ENCODE data around the gene MBTD1. TPM values are rescaled to one million over a fixed set of nuclear protein-coding genes. Genes with fewer than 3 reads are reported as not detected.
A peak's percentile ranks its signal among the peaks of the same experiment; 100 is the strongest.
"Not testable (repeated sequence)": the region's sequence is repeated elsewhere in the genome, so short reads cannot be mapped to it uniquely, and the experiment has no call there.

The MBTD1 gene
- total RNA-seq, 1 experiment from 2014 or later: 2.6 TPM

DNA sequence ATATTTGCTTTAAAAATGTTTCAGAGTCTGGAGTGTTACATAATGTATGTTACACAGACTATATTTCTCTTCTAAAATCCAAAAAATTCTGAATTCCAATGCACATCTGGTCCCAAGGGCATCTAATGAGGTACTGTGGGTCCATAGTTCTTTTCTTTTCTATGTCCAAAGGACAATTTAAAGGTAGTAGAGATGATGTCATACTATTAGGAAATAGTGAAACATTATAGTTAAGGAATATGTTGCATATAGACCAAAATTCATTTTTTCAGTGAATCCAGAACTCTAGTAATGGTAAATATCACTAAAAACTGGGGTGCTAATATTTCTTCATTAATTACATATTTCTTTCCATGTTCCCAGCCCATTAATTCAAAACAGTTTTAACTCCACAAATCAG lies 70.7 kb downstream of the MBTD1 start:
- no peak for DNase-seq (ENCODE audit: low read depth)

- DNase-seq (ENCODE audit: low read depth): no peak
Observed at GRCh38 chr17:51188271-51188833, 71.5 kb downstream of the MBTD1 start.

DNA sequence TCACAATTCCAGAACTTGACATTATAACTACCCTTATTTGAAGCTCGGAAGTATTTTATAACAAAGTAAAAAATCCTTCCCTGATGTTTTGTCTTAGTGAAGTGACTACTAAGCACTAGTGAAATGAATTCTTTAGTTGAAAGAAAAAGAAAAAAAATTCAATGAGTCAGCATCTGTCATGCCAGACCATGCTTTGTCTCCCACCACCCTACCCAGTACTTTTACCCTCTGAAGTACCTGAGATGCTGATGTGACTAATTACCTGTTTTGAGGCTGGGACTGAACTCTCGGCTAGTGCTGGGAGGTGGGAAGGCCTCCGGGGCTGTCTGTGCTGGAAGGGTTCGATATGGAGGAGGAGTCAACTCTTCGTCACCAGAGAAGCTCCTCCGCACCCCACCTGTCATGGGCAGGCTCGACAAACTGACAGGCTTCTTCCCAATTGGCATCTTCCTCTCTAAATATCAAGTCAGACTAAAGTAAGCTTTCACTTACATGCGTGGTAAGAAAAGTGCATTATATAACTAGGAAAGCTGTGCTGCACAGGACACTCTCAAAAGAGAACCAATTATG lies 74.0 kb downstream of the MBTD1 start:
- no peak for DNase-seq (ENCODE audit: low read depth)

DNA sequence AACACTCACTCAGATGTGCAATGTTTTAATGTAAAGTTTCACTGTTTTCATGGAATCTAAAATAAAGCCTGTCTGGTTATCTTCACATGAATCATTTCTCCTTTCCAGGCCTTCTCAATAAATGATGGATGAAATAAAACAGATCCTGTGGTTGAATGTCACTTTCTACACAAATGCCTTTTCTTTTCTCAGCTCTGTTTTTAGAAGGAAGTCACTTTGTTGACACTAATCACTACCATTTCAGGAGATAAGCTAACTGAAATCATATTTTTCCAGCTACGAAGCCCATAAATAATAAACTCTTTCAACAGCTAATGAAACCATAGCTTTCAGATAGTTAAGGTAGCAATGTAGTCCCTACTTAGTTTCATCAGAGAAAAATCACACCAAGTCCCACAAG lies 75.7 kb downstream of the MBTD1 start:
- DNase-seq (ENCODE audit: low read depth): no peak

GRCh38 chr17:51180486-51180885 lies 79.4 kb downstream of the MBTD1 start:
- no peak for DNase-seq (ENCODE audit: low read depth)

GRCh38 chr17:51172030-51172429 lies 87.8 kb downstream of the MBTD1 start:
- not testable (repeated sequence) for DNase-seq (ENCODE audit: low read depth)

- DNase-seq (ENCODE audit: low read depth): no peak
Observed at GRCh38 chr17:51170736-51171135, 89.1 kb downstream of the MBTD1 start.

GRCh38 chr17:51169340-51169739 lies 90.5 kb downstream of the MBTD1 start:
- DNase-seq (ENCODE audit: low read depth): no peak

- peak; percentile 54 for DNase-seq (ENCODE audit: low read depth)
Observed at GRCh38 chr17:51166987-51167931, 92.6 kb downstream of the MBTD1 start.

DNA sequence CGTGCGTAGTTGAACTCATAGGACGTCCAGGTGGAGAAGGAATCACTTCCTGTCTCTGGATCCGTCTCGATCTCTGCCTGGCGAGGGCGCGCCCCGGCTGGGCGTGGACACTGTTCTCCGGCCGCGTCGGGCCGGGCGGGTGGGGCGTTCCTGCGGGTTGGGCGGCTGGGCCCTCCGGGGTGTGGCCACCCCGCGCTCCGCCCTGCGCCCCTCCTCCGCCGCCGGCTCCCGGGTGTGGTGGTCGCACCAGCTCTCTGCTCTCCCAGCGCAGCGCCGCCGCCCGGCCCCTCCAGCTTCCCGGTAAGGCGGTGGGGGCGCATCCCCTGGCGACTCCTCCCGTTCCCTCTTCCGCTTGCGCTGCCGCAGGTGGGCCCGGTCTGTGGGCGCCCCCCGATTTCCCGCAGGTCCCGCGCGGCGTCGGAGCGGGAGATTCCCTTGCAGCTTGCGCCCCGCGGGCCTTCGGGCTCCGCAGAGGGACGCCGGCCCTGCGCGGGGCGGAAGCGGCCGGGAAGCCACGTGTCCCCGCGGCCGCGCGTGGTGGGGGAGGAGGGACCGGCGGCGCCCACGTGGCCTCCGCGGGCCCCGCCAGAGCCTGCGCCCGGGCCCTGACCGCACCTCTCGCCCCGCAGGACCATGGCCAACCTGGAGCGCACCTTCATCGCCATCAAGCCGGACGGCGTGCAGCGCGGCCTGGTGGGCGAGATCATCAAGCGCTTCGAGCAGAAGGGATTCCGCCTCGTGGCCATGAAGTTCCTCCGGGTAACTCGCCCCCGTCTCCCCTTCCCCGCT lies 93.5 kb downstream of the MBTD1 start, which contains the start of gene NME2:
TSS of gene NME2 (plus strand) at position 214 of the 789 bp plus-strand sequence. CDS start at position 634, 420 bp downstream.
- peak; percentile 91 for DNase-seq (ENCODE audit: low read depth)

DNA sequence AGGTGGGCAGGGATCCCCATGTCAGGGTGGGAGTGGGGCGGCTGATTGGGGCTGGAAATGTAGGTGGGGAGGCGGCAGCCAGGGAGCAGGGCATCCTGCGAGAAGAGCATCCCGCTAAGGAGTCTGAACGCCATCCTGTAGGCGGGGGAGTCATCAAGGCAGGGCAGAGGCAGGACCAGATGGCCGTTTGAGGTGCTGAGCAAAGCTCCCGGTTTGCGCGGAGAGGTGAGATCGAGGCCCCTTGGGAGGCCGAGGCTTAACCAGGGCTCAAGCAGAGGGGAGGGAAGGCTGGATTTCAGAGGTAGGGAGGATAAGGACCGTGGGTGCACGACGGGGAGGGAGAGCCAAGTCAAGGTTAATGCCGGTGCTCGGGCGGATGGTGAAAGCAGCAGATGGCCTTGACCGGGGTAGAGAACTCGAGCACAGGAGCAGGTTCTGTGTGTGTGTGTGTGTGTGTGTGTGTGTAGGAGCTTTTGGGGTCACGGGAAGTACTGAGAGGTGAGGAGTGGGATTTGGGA lies 94.1 kb downstream of the MBTD1 start:
- peak; percentile 38 for DNase-seq (ENCODE audit: low read depth)

DNA sequence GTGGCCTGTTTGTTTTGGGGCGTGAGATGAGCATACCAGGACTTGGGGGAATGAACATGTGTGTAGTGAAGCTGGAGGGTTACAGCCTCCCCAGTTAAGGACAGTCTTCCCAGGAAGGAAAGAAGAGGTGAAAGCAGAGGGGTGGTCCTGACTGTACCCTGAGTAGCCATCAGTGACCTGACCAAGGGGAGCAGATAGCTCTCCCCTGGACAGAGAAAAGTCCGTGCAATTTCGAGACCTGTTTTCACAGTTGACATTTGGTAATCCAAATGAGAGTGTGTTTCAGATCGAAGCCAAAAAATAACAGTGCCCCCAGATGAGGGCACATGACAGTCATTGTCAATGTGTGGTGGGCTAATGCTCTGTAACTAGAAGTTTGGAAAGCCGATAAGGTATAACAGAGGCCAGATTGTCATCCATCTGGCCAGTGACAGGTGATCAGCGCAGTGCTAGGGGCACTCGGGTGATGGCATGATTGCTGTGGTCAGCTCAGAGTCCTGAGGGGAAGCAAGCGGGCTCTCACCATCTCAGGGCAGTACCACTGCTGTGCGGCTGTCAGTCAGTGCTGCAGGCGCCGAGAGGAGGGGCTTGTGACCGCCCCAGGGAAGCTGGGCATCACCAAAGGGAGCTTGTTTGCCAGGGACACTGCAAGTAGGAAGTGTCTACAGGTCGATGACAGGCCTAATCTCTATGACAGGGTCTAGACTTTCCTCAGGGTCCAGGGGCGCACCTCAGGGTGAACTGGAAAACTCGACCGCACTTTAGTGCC lies 94.8 kb downstream of the MBTD1 start:
- peak; percentile 4 for DNase-seq (ENCODE audit: low read depth)

DNA sequence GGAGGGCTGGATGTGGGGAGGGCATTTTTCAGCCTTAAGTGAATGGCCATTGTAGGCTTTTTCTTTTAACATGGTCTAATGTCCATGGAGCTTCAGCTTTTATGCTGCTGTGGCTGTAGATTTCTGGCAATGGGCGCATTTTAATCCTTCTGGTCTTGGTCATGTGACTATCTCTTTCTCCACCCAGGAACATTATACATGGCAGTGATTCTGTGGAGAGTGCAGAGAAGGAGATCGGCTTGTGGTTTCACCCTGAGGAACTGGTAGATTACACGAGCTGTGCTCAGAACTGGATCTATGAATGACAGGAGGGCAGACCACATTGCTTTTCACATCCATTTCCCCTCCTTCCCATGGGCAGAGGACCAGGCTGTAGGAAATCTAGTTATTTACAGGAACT lies 98.3 kb downstream of the MBTD1 start:
- no peak for DNase-seq (ENCODE audit: low read depth)

DNA sequence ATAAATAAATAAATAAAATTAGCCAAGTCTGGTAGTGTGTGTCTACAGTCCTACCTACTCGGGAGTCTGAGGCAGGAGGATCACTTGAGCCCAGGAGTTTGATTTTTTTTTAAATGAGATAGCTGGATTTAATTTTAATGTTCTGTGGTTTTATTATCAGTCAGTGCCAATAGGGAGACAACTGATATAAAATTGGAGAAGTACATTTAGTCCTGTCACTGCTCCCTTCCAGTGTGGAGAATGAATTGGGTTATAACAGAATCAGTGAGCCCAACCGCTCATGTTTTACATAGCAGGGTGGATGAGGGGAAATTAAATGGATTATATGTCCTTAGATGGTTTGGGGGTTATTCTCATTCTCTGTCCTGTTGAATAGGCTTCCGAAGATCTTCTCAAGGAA lies 100.2 kb downstream of the MBTD1 start:
- DNase-seq (ENCODE audit: low read depth): no peak

DNA sequence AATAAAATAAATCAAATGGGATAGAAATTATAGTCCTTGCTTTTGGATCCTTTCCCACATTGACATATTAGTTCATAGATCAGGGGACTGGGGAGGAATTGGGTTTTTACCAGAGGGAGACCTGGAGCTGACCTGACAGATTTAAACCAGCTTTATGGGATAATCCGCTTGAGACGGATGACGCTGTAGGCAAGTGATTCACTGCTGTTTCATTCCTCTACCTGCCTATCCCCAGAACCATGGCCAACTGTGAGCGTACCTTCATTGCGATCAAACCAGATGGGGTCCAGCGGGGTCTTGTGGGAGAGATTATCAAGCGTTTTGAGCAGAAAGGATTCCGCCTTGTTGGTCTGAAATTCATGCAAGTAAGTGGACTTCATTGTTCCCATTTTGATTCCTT lies 104.4 kb downstream of the MBTD1 start:
- DNase-seq (ENCODE audit: low read depth): no peak

DNA sequence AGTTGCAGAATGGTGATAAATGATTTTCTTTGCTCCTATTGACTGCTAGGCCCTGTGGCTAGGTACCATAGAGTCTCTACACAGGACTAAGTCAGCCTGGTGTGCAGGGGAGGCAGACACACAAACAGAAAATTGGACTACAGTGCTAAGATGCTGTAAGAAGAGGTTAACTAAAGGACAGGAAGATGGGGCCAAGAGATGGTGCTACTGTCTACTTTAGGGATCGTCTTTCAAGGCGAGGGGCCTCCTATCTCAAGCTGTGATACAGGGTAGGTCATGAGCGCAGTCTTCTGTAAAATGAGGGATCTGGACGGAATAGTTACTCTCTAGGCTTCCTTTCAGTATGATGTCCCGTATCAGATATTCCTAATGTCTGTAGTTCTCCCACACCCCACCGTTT lies 105.7 kb downstream of the MBTD1 start:
- DNase-seq (ENCODE audit: low read depth): no peak

DNA sequence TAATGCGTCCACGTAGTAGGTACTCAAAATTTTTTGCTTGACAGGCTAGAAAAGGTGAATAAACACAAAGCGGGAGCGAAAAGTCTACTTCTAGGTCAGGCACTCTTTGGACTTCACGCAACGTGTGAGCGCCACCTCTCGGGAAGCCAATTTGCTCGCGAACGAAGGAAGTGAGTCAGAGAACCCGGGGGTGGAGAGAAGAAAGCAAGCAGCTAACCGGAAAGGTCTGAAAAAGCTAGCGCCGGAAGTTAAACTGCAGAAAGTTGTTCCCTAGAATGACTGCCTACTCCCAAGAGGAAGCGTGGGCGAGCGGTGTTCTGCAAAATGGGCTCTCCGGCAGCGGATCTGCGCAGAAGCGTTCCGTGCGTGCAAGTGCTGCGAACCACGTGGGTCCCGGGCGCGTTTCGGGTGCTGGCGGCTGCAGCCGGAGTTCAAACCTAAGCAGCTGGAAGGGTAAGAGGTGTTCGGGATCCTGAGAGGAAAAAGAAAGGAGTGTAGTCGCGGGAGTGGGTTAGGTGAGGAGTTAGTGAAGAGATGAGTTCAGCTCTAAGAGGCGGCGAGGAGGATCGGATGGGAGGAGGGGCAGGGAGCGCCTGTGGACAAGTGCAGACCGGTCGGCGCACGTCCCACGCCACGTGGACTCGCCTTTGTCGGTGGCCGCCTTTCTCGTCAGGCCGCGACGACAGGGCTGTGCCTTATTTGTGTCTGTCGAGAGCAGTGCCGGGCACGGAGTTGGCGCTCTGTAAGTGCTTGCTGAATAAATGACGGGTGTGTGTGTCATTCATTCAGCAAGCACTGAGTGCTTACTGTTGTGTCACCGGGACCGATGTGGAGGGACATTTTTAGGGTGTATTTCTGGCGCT lies 106.4 kb downstream of the MBTD1 start, which contains the start of gene NME1:
TSS of gene NME1 (plus strand) at position 350 of the 863 bp plus-strand sequence. CDS start 2,096 bp downstream, outside the sequence.
- peak; percentile 96 for DNase-seq (ENCODE audit: low read depth)

GRCh38 chr17:51152766-51153209 lies 107.1 kb downstream of the MBTD1 start:
- DNase-seq (ENCODE audit: low read depth): peak; percentile 12

DNA sequence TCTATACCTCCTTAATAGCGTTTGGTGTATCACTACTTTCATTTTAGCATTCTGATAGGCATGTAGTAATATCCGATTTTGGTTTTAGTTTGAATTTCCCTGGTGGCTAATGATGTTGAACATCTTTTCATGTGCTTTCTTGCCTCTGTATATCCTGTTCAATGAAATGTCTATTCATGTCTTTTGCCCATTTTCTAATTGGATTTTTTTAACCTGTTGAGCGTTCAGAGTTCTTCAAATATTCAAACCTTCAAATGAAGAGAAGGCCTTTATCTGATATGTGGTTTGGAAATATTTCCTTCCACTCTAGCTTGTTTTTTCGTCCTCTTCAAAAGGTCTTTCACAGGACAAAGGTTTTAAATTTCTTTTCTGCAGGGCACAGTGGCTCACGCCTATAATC lies 108.9 kb downstream of the MBTD1 start:
- no peak for DNase-seq (ENCODE audit: low read depth)

DNA sequence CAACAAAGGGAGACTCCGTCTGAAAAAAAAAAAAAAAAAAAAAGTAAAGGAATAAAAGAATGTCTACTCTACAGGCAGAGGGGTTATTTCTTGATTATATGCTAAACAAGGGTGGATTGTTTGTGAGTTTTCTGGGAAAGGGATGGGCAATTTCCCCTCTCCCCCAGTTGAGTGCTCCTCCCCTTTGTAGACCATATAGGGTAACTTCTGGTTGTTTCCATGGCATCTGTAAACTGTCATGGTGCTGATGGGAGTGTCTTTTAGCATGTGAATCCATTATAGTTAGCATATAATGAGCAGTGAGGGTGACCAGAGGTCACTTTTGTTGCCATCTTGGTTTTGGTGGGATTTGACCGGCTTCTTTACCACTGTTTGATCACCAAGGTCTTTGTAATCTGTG lies 110.7 kb downstream of the MBTD1 start:
- DNase-seq (ENCODE audit: low read depth): no peak

All from Daoy (cell line).